Measurements from ENCODE around the gene TBC1D19.

The TBC1D19 gene

GRCh38 chr4:26746802-26747213, 162.9 kb downstream of the TBC1D19 start:
- DNase-seq = no peak

DNA sequence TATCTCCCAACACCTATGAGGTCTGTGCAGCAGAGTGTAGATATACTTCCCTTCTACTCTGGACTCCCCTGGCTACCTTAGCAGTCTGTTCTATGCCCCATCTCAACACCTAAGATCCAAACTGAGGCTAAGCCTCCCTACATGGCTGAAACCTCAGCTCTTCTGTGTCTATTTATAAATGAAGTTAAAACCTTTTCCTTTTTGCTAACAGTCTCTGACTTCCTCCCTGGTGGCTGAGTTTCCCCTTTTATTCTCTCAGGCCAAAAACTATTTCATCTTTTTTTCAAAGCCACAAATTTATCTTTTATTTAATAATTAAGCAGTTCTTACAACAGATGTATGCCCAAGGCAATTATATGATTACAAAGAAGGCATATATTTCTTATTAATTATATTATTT, 164.9 kb downstream of the TBC1D19 start:
- no peak for DNase-seq

GRCh38 chr4:26749867-26750266, 166.0 kb downstream of the TBC1D19 start:
- DNase-seq = no peak

DNA sequence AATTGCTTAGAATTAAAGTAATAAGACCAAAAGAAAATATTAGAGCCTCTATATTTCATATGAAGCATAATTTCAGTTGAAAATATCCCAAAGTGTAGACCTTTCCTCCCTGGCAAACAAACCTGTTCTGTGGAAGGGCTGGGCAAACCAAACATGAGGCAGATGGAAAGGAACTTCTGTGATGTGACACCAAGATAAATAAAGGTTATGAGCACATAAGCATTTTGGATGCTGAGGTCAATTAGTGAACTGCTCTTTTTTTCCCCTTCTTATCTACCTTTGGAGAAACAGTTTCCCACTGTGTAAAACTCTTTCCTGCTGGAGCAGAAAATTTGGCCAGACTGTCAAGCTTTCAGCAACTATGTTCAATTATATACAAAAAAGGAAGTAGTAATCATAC, 167.1 kb downstream of the TBC1D19 start:
- DNase-seq = no peak

GRCh38 chr4:26751838-26752237, 168.0 kb downstream of the TBC1D19 start:
- no peak for DNase-seq

GRCh38 chr4:26753187-26753586, 169.3 kb downstream of the TBC1D19 start:
- DNase-seq = no peak

DNA sequence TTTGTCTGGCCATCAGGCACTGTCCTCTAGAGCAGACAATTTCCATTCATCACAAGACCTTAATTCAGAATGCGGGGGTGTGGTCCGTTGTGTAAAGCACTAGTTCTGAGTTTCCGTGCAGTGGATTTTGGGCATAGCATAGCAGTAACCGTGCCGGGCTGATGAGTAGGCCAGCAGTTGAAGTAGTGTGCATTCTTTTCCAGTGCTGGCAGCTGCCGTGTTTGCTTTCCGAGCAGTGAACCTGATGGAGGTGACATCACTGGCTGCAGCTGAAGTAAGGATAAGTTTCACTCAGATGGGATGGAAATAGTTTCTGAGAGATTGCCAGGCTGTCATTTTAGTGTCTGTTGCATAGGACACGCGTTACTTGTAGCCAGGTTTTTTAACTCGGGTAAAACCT, 169.7 kb downstream of the TBC1D19 start:
- no peak for DNase-seq

DNA sequence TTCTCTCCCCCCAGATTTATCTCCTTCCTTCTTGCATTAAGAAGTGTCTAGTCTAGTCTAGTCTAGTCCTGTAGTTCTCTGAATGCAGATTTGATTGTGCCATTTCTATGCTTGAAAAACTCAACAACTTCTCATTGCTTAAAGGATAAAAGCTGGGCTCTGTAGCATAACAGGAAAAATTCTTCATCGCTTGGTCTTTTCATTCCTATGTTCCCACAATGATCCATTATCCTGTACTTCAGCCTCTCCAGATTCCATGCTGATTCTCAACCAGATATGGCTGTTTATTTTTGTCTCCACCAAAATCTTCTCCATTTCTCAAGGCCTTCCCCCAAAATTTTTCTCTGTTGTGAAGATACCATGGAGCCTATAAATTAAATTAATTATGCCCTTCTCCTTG, 173.9 kb downstream of the TBC1D19 start:
- no peak for DNase-seq

- no peak for DNase-seq
These were observed 175.0 kb downstream of the TBC1D19 start for GRCh38 chr4:26758899-26759298.

DNA sequence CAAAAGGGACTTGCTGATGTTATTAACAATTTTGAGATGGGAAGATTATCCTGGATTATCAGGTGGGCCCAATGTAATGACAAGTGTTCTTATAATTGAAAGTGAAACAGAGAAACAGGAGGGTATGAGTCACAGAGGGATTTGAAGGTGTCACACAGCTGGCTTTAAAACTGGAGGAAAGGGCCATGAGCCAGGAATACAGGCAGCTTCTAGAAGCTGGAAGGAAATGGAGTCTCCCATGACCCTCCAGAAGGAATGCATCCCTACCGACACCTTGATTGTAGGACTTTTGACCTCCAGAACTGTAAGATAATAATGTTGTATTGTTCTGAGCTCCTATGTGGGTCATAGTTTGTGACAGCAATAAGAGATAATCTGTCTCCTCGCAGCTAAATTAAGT, 178.8 kb downstream of the TBC1D19 start:
- no peak for DNase-seq

DNA sequence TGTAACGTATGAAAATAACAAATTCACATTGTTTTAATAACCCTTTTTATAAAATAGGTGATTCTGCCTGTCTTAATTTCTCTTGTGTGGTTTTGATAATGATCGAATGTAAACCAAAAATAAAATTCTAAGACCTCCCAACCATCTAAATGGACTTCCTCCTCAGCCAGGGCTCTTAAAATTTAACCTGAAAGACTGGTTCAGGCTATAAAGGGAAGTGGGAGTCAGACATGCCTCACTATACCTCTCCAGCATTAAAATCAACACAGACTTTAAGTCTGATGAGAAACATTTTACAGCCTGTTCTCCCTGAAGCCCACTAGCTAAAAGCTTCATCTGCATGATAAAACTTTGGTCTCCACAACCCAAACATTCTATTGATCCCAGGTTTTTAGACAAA, 179.2 kb downstream of the TBC1D19 start:
- DNase-seq = no peak

- no peak for DNase-seq
These were observed 179.8 kb downstream of the TBC1D19 start for GRCh38 chr4:26763648-26764047.

GRCh38 chr4:26764231-26764630, 180.3 kb downstream of the TBC1D19 start:
- DNase-seq = no peak

GRCh38 chr4:26765515-26765914, 181.6 kb downstream of the TBC1D19 start:
- no peak for DNase-seq

DNA sequence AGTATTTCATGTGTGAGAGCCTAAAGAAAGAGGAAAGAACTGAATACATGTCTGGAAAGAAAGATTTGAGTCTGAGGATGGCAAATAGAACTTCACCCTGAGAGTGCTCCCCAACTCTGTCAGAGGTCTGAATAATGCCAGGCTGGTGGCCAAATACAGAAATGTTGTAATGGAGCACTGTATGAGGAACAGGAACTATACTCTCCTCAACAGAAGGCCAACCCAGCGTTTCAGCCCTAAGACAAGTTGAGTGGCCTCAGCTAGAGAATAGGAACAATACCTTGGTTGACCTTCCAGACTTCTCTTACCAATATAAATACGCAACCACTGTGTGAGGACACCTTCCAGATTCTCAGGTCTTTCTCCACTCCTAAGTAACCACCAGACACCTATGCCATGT, 182.3 kb downstream of the TBC1D19 start:
- DNase-seq = no peak

GRCh38 chr4:26772096-26772873, 188.4 kb downstream of the TBC1D19 start:
- no peak for DNase-seq

DNA sequence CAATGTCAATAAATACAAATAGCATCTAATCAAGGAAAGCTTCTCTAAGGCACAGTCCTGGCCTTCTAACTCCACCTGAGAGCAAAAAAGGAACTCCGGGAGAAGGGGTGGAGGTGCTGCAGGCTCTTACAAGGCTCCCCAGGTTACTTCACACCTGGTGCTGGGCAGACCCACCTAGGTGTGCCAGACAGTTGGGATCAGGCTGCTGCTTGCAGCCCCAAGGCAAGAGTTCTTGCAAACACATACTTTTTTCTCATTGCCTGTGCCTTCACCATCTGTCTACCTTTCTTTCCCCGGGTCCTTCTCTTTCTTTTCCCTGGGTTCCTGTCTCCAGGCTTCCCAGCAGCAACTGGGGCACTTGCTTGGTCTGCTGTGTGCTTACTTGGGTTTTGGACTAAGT, 195.3 kb downstream of the TBC1D19 start:
- DNase-seq = no peak

DNA sequence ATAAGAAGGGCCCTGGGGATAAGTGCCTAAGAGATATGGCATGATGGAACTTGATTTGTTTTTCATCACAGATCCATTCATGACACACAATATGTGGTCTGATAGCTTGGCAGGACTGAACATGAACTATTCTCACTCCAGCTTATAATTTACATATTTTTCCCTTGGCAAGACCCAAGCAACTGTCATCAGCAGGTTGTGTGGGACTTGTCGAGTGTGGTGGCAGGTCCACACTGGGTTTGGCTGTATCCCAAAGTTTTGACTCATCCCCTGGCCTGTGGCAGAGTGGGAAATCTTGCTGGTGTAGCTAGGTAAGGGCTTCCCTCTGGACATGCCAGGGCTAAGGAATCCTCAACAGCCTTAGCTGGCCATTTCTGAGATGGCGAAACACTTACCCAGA, 195.8 kb downstream of the TBC1D19 start:
- DNase-seq = no peak

DNA sequence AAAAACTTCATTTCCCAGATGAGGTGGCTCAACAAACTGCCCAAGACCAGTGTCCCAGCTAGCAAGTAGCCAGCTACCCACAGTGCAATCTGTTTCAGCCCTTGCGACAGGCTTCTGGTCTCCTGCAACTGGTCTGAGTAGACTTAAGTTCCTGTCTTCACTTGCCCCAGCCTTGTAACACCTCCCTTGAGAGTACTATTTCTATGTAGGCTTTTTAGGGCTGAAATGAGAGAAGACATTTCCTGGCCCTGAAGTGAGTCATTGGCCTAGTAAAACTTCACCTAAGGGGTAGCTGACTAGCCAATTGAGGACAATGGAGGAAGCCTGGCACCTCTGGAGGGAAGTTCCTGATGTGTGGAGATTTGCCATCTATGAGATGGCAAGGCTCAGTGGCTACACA, 196.7 kb downstream of the TBC1D19 start:
- no peak for DNase-seq

GRCh38 chr4:26782168-26782829, 198.4 kb downstream of the TBC1D19 start:
- no peak for DNase-seq

- DNase-seq = no peak
These were observed 198.9 kb downstream of the TBC1D19 start for GRCh38 chr4:26782830-26783202.

DNA sequence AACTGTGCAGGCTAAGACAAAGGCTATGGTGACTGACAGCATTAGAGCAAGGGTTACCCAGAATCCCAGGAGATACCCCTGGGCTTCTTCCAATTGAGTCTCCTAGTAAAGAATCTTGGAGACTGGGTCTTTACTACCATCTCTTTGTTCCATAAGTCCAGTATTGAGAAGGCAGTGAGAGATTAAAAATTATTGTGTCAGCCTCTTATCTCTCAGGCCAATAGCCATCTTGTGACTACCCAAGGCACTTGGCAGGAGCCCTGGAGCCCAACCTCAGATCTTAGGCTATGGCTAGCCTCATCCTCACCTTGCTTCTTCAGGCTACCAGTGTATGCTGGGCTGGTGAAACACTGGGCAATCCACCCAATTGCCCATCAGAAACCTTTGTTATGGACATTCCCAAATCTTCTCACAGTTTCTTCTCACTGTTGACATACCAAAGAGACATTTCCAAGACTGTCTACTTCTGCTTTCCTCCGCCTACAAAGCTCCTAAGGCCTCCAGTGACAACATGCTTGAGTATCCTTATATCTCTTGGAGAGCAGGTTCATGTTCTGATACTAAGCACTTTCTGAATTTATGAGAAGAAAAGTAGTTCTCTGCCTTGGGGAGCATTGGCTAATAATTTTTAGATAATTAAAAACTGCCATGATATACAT, 200.5 kb downstream of the TBC1D19 start:
- DNase-seq = no peak

GRCh38 chr4:26785312-26785711, 201.4 kb downstream of the TBC1D19 start:
- no peak for DNase-seq

DNA sequence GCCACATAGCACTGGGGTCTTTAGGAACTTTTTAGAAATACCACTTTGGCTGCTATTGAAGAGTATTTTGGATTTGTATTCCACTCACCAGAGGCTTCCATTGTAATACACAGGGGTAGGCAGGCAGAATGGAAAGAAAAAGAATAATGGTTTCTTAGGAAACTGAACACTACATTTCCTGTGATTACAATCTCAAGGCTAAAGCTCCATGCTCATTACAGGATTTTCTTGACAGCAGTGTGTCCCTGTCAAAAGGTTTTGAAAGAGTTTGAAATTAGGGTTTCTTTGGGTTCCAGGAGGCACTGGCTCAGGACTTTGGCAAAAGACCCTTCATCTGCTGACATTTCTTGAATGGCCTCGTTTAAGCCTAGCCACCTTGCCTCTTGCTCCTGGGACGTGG, 201.9 kb downstream of the TBC1D19 start:
- no peak for DNase-seq
